T1000 (cell line): ENCODE results near the gene KCTD17.

Source experiments
- DNase-seq: peaks from one replicate; lab custom pipeline; 2025; ENCODE audit warnings: mixed read lengths; lab: John Stamatoyannopoulos, UW

The KCTD17 gene, protein sequence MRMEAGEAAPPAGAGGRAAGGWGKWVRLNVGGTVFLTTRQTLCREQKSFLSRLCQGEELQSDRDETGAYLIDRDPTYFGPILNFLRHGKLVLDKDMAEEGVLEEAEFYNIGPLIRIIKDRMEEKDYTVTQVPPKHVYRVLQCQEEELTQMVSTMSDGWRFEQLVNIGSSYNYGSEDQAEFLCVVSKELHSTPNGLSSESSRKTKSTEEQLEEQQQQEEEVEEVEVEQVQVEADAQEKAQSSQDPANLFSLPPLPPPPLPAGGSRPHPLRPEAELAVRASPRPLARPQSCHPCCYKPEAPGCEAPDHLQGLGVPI

DNA sequence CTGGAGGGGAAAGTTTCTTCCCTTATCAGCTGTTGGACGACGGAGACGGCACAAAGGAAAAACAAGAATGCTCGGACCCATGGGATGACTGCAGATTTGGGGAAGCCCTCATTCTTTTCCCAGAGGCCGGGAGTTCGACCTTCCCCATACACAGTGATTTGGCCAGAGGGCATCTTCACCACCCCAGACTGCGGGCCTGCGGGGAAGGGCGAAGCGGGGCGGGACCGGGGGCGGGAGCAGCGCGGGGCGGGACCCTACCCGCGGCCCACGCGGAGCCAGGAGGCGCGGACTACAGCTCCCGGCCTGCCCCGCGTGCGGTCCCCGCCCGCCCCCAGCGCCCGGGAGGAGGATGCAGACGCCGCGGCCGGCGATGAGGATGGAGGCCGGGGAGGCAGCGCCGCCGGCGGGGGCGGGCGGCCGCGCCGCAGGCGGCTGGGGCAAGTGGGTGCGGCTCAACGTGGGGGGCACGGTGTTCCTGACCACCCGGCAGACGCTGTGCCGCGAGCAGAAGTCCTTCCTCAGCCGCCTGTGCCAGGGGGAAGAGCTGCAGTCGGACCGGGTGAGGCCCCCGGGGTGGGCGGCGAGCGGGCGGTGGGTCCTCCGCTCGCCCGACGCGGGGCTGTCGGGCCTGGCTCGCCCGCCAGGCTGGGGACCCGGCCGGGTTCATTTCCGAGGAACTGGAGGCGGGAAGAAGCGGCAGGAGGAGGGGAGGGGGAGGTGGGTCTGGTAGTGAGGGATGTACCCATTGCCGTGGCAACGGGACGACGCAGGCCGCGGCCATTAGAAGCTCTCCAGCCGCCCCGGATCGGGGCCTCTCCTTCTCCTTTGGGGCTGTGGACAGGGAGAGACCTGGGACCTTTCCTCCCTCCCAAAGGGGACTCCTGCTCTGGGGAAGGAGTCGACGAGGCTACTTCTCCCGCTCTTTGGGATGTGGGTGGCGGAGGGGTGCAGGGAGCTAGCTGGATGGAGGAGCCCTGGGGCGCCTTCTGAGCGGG lies at the start of gene KCTD17:
Gene KCTD17, plus strand, starts transcription at position 352 of the 995 bp plus-strand sequence. Its CDS starts 19 bp downstream, at position 371.
- DNase-seq: peak; percentile 55

DNA sequence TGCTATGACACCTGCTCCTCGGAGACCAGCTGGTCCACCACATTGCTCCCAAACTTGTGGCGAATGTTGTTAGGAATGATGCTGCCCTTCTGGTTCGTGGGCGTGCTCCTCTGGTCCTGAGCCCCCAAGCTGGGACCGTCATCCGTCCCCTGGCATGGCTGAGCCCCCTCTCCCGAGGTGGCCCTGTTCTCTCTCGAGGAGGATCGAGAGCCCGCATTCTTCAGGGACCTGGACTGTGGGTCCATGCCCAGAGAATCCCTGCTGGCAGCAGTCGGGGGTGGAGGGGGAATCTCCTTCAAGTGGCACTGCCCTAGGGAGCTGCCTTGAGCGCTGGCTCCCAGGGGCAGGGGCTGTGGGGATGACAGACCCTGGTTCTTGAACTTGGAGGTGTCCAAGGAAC lies 49.7 kb upstream of the KCTD17 start:
- no peak for DNase-seq

DNA sequence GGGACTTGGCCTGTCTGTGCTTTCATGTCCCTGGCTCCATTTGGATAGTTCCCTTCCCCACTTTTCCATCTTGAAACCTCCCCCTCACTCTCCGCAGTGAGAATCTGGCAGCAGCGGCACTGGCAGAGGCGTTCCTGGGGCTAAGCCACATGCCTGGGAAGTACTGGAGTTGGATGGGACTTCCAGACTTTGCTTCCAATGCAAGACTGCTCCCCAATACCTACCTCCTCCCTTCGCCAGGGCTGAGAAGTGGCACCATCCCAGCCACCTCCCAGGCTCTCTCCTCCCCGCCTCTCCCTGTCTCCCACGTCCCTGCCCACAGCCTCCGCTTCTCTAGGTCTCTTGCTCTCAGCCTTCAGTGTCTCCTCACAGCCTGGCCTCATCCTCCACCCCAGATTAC lies 48.9 kb upstream of the KCTD17 start:
- no peak for DNase-seq

DNA sequence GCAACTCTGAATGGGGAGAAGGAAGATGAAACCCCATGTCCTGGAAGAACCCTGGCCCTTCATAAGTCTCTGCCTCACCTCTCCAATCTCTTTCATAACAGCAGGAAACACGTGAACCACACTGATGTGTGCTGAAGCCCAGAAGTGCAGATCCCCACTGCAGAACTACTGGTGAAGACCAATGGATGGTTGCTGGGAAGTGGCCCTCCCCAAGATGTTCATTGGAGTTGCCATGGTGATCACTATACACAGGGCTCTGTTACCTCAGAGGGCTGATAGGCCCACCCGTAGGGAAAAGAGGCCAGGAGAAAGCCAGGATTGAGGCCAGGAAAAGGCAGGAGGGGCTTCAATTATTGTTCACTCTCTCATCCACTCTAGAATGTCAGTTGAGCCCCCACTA lies 43.9 kb upstream of the KCTD17 start:
- DNase-seq: no peak

DNA sequence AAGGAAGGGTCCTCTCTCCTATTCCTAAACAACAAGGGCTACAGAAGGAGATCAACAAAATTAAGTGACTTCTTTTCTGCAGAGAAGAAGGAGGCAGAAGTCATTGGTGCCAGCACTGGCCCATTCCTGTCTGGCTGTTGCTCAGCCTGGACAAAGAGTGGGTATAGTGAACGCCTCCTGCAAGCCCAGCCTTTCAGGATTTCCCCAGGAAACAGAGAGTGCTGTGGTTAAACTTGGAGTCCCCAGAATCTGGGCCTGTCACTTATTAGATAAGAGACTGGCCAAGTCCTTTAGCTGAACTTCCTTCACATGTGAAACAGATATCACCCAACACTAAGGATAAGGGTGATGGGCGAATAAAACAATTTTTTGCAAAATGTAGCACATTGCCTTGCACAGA lies 43.2 kb upstream of the KCTD17 start:
- DNase-seq: no peak

DNA sequence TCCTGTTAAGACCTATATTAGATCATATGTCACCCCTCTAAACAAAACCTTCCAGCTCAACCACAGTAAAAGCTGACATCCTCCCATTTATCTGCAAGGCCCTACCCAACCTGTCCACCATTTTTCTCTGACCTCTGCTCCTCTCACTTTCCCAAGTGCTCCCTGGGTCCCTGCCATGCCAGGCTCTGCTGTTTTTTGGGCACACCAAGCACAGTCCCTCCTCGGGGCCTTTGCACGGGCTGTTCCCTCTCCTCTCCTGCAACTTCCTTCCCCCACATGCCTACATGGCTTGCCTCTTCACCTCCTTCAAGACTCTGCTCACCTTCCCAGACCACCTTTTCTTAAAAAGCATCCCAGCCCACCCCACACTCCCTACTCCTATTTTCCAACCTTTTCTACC lies 42.1 kb upstream of the KCTD17 start:
- no peak for DNase-seq

DNA sequence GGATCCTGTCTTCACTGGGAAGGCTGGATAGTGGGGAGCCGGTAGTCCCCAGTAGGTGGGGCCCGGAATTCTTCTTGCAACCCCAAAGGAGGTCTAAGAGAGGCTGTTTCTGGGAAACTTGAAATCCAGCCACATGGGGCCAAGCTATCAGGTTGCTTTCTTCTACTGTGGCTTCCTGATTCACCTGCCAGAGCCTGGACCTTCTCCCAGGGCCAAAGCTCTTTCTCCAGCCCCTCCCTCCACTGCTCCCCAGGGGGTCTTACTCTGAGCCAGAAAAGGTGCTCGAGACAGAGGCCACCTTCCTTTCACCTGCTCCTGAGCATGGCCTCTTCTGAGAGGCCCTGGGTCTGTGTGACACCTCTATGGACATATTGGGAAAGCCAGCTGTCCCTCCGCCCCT lies 41.4 kb upstream of the KCTD17 start:
- DNase-seq: no peak

DNA sequence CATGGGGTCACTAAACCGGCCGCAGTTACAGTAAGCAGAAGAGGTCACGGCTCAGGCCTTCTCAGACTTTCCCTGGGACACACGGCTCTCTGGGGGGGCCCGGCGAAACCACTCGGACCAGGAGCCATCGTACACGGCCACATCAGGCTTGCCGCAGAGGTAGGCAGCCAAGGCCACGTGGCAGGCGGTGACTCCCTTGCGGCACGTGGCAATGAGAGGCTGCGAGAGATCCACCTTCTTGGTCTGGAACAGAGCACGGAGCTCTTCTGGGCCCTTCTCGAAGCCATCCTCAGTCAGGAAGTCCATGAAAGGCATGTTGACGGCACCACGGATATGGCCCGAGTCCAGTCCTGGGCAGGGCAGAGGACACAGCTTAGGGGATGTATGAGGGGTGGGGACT lies 40.6 kb upstream of the KCTD17 start:
- no peak for DNase-seq

DNA sequence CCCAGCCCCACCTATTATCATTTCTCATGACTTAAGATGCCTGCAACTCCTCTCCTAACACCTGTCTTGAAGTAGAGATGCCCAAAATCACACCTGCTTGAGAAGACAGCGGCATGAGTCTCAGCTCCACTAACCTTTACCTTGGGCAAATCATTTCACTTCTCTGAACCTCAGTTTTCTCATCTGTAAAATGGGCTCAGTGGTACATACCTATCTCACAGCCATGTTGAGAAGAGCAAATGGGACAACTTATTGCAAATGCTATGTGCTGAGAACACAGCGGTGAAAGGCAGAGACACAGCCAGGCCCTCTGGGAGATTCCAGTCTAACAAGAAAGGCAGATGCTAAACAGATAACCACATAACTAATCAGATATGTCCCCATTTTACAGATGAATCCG lies 40.1 kb upstream of the KCTD17 start:
- DNase-seq: no peak

DNA sequence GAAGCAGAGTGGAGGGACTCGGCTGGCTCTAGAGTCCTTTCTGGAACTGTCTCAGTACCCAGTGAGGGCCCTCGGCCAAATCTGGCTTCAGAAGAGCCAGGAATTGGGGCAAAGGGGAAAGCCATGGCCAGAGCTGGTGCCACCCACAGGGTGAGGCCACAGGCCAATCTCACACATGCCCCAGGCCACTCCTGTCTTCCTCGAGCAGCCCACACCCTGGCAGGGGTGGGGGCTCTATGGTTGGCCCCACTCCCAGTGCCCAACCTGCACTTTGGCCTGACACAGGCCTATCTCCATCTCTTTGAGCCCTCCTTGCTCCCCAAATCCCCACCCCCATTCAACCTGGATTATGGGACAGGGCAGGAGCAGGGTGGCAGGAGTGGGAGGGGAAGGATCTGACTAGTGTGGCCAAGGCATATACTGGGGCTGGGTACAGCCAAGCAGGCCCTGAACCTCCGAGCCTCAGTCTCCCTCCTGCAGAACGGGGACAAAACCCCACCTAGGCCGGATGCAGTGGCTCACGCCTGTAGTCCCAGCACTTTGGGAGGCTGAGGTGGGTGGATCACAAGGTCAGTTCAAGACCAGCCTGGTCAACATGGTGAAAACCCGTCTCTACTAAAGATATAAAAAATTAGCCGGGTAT lies 39.2 kb upstream of the KCTD17 start:
- no peak for DNase-seq

DNA sequence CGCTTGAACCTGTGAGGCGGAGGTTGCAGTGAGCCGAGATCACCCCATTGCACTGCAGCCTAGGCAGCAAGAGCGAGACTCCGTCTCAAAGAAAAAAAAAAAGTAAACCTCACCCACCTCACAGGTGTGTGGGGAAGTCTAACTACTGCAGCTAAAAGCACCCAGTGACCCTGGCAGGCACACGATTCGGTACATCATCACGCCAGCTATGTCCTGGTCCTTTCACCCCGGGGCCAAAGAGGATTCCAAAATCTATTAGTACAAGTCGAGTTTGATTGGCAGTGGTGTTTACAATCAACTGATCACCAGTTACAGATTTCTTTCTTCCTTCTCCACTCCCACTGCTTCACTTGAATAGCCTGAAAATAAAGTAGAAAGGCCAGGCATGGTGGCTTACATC lies 38.6 kb upstream of the KCTD17 start:
- DNase-seq: no peak

DNA sequence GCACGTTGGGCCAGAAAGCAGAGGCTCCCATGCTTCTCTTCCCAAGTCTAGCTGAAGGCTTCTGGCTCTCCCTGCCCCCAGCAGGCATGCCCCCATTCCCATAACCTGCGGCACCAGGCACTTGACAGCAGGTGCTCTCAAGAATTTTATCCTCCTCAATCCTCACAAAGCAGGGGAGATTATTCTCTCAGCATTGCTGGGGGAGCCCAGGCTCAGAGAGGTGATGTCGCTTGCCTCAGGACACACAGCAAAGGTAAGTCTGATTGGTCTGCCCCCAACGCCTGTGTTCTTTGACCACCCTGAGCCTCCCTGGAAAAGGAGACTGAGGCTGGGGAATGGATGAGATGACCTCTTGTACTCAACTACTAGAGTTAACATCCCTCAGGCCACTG lies 37.1 kb upstream of the KCTD17 start:
- DNase-seq: no peak

DNA sequence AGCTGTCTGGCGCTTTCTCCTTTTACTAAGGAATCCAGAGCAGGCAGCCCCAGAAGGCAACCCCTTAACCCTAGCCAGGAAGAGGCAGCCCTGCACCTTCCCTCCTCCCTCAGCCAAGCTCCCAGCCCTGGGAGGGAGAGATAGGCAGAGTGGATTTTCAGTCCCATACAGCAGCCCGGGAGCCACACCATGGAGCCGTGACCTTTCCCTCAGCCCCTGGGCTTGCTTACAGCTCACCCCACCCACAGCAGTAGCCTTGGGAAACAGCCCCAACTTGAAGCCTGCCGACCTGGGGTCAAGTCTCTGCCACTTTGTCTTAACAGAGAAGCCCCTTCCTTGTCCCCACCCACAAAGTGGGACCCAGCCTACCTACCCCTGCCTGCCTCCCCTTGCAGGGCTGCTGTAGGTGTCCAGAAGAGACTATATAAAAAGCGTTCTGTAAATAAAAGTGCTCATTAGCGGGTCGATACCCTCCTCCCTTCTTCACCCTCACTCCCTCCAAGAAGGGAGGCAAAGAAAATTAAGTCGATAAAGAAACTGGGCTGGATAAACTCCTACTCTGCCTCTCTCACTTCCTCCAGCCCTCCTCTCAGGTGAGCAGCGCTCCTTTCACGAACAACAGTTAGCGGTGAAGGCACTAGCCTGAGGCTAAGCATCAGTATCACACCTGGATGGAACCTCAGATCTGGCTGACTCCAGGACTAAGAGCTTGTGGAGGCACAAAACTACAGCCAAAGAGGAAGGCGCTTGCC lies 36.5 kb upstream of the KCTD17 start:
- no peak for DNase-seq

DNA sequence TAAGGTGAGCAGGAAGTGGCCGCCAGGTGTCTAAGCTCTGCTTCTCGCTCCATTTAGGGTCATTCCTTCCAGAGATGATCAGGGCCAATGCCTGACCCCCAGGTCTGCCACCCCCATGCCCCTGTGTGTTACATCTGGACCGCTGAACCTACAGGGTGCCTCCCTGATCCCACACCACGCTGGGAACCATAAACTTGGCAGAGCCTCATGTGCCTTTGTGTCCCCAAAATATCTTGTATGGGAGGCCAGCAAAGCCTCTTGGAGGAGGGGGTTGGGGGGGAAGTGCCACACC lies 36.0 kb upstream of the KCTD17 start:
- no peak for DNase-seq

DNA sequence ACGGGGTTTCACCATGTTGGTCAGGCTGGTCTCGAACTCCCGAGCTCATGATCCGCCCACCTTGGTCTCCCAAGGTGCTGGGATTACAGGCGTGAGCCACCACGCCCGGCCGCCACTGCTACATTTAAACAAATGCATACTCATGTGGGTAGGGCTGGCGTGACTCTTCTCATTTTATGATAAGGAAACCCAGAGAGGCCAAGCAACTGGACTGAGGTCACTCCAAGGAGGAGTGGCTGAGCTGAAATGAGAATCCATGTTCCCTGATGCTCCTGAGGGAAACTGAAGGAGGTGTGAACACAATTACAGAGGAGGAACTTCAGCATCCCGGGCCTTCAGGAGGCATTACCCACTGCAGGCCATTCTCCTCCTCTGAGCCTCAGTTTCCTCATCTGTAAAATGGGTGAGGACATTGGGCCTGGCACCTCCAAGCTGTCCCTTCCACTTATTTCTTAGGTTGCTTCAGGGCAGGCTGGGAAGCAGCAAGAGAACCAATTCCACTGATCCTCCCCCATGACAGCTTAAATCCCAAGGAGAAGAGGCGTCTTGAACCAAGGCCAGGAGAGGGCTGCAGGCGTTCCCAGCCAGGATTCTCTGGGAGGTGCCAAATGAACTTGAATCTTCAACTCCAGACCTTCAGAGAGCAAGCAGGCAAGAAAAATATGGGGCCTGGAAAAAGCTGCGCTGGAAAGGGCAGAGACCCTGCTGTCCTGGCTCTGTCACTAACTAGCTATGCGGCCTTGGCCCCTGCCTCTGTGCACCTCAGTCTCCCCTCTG lies 35.2 kb upstream of the KCTD17 start:
- no peak for DNase-seq

DNA sequence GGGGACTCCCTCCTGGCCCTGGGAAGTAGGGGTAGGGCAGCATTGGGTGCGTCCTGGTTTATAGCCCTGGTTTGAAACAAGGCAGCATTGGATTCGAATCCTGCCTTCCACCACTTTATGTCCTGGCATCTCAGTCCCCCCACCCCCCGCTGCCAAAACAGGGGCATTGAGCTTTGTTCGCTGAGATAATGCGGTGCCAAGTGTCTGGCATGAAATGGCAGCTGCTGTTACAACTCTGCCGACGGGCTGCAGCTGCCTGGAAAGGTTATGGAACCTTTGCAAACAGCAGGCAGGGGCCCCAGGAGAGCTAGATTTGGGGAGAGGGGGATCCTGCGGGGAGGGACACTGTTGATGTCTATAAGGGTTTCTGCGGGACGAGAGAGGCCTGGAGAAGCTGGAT lies 34.2 kb upstream of the KCTD17 start:
- no peak for DNase-seq

DNA sequence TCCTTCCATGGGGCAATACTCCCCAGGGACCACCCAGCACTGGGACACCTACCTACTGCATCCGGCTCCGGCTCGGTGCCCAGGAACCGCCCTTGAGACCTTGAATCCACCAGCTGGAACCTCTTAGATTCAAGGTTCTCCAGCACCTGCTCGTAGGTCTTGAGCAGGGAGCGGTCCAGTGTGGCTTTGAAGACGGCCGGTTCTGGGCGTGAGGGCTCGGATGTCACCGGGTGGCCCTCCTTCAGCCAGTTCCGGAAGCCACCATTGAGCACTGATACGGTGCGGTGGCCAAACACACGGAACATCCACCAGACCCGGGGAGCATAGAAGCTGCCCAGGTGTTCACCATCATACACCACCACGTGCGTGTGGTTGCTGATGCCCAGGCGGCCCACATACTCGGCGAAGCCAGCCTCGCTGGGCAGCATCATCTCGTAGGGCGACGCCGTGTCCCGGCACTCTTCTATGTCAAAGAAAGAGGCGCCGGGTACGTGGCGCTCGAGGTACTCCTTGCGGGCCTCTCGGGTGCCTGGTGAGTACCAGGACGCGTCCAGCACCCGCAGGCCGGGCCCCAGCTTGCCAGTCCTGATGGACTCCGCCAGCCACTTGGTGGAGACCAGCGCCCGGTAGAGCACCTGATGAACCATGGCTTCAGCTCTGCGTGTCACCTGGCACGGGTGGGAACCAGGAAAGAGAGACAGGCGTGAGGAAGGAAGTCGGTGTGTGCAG lies 33.3 kb upstream of the KCTD17 start:
- DNase-seq: no peak

DNA sequence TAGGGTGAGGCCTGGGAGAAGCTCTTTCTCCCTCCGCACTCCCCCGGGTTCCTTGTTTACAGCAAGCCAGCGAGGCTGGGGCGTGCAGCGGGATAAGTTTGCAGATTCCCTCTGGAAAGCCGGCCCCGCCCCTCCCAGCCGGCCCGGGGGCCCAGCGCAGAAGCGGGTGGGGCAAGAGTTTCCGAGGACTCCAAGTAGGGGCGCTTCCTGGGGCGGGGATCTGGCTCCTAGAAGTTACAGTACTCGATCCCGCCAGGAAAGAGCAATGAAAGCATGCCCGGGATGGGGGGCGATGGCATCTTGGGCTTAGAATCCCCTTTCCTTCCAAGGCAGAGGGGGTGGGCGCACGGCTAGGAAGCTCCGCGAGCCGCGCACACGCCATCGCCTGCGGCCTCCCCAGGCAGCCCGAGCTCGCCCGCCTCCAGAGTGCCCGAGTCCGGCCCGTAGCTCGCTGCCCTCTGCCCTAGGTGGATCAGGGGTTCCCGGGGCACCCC lies 32.7 kb upstream of the KCTD17 start:
- DNase-seq: no peak

DNA sequence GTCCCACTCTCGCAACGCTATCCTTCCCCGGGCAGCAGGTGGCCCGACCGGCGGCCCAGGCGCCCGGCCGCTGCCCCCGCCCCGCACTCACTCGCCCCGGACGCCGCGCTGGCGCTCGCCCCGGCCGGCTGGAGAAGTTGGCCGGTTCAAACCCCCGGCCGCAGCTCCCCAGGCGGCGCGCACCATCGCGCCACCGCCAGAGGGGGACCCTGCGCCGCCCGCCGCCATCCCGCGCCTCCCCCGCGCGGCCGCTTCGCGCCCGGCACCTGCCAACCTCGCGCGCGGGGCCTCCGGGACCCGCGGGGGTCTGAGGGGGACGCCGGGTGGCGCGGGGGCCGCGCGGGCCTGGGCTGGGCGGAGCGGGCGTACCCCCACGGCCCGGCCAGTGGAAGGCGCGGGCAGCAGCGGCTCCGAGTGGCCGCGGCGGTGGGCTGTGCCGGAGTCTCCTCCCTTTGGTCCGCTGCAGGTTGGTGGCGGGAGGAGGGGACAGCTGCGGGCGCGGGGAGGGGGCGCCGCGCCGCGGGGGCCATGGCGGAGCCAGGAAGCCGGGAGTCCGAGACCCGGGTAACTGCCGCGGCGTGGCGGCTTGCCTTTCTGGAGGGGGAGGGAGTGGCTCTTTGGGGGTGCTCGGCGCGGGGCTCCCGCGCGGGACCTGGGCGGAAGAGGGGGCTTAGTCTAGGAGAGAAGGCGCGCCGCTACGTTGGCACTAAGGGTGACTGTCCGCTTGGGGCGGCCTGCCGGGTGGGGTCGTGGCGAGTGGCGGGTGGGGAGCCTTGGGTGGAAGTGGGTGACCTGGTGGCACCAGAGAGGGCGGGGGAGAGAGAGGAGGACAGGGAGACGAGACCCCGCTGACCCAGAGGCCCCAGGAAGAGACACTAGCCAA lies 32.0 kb upstream of the KCTD17 start, which contains the start of the genes MPST and TST:
Gene MPST, plus strand, starts transcription at position 434 of the 883 bp plus-strand sequence. Its CDS starts 95 bp downstream, at position 529.
Gene TST, minus strand, starts transcription at position 139 of the 883 bp plus-strand sequence. CDS start 715 bp downstream, outside the sequence.
- DNase-seq: no peak
